ENCODE results near the gene EPGN.

Gene EPGN

DNA sequence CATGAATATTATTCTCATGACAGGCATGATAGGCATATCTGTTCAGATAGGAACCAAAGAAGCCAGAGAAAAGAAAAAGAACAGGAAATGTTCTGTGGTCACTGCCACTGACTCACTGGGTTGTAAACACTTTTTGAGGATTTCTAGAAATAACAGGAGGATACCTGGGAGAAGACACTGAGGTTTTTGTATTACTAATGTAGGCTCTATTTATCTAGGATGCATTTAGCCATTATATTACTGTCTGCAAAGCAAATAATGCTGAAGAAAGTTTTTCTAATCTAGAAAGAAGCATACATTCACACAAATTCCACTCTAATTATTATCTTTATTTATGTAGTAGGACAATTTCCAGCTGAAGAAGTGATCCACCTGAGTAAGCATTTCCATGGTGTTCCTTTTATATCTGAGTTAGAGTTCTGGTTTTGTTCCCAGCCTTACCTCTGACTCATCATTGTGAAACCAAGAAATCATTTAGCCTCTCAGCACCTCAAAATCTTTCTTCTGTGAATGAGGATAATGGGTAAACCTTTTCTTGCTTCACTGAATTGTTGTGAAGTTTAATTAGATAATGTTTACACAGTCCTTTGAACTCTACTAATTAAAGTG, 40.2 kb upstream of the EPGN start:
- no peaks in the 10 kb centered on the region for H3K79me2 ChIP-seq (ENCODE audit: insufficient read depth, low read length)
- H3K4me3 ChIP-seq (ENCODE audit: insufficient read depth, low read length, poor library complexity, severe bottlenecking) = no peak overlapping the region
- no peaks in the 10 kb centered on the region for H3F3A ChIP-seq (ENCODE audit: insufficient read depth)
- no peak overlapping the region for H3K4me2 ChIP-seq (ENCODE audit: low read depth, low read length, poor library complexity, severe bottlenecking)
- H3K9me2 ChIP-seq (replicated peaks; ENCODE audit: insufficient read depth, low read length) = no peaks in the 10 kb centered on the region
- H3K27ac ChIP-seq (ENCODE audit: low read depth, low read length) = no peak overlapping the region
- H3K36me3 ChIP-seq (ENCODE audit: low read length) = no peaks in the 10 kb centered on the region
- no peaks in the 10 kb centered on the region for H3K27me3 ChIP-seq (ENCODE audit: low read length)
- no peaks in the 10 kb centered on the region for H4K20me1 ChIP-seq (ENCODE audit: low read depth, low read length)
- H2AFZ ChIP-seq (ENCODE audit: low read depth, low read length, severe bottlenecking) = no peak overlapping the region
- no peak overlapping the region for H3K9ac ChIP-seq (ENCODE audit: low read length)
- no peaks in the 10 kb centered on the region for H3K9me3 ChIP-seq (ENCODE audit: insufficient read depth, low read length)
- no peak for TF ChIP-seq EZH2phosphoT487 (conservative IDR thresholded peaks at IDR 0.05; ENCODE audit: low read length)
- TF ChIP-seq, protein P1, sequence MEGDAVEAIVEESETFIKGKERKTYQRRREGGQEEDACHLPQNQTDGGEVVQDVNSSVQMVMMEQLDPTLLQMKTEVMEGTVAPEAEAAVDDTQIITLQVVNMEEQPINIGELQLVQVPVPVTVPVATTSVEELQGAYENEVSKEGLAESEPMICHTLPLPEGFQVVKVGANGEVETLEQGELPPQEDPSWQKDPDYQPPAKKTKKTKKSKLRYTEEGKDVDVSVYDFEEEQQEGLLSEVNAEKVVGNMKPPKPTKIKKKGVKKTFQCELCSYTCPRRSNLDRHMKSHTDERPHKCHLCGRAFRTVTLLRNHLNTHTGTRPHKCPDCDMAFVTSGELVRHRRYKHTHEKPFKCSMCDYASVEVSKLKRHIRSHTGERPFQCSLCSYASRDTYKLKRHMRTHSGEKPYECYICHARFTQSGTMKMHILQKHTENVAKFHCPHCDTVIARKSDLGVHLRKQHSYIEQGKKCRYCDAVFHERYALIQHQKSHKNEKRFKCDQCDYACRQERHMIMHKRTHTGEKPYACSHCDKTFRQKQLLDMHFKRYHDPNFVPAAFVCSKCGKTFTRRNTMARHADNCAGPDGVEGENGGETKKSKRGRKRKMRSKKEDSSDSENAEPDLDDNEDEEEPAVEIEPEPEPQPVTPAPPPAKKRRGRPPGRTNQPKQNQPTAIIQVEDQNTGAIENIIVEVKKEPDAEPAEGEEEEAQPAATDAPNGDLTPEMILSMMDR (IDR thresholded peaks at IDR 0.05; ENCODE audit: insufficient read depth, low read length, poor library complexity, severe bottlenecking) = no peak

DNA sequence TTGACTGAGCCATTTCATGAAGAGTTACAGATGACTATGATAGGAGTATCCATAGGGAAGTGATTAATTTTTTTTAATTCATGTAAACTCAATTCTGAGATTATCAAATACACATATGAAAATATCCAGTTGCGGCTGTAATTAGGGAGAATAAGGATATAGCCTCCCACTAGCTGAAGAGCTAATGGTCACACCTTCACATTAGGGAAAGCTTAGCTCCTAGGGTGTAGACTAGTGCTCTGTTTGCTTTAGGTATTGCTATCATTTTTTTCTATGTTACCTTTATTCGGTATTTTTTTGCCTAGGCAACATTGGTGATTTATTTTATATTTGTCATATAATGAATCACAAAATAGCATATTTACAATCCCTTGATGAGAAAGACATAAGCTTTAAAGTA, 39.6 kb upstream of the EPGN start:
- no peaks in the 10 kb centered on the region for H3K27me3 ChIP-seq (ENCODE audit: low read length)
- H3K9me3 ChIP-seq (ENCODE audit: insufficient read depth, low read length) = no peaks in the 10 kb centered on the region
- no peak overlapping the region for H3K27ac ChIP-seq (ENCODE audit: low read depth, low read length)
- H3K79me2 ChIP-seq (ENCODE audit: insufficient read depth, low read length) = no peaks in the 10 kb centered on the region
- no peaks in the 10 kb centered on the region for H3K9me2 ChIP-seq (replicated peaks; ENCODE audit: insufficient read depth, low read length)
- H3K4me3 ChIP-seq (ENCODE audit: insufficient read depth, low read length, poor library complexity, severe bottlenecking) = no peak overlapping the region
- no peak overlapping the region for H3K4me2 ChIP-seq (ENCODE audit: low read depth, low read length, poor library complexity, severe bottlenecking)
- H2AFZ ChIP-seq (ENCODE audit: low read depth, low read length, severe bottlenecking) = no peak overlapping the region
- no peaks in the 10 kb centered on the region for H3K36me3 ChIP-seq (ENCODE audit: low read length)
- H3F3A ChIP-seq (ENCODE audit: insufficient read depth) = no peaks in the 10 kb centered on the region
- H4K20me1 ChIP-seq (ENCODE audit: low read depth, low read length) = no peaks in the 10 kb centered on the region
- TF ChIP-seq, protein P1 (IDR thresholded peaks at IDR 0.05; ENCODE audit: insufficient read depth, low read length, poor library complexity, severe bottlenecking) = no peak
- TF ChIP-seq EZH2phosphoT487 (conservative IDR thresholded peaks at IDR 0.05; ENCODE audit: low read length) = no peak
- no peak overlapping the region for H3K9ac ChIP-seq (ENCODE audit: low read length)

DNA sequence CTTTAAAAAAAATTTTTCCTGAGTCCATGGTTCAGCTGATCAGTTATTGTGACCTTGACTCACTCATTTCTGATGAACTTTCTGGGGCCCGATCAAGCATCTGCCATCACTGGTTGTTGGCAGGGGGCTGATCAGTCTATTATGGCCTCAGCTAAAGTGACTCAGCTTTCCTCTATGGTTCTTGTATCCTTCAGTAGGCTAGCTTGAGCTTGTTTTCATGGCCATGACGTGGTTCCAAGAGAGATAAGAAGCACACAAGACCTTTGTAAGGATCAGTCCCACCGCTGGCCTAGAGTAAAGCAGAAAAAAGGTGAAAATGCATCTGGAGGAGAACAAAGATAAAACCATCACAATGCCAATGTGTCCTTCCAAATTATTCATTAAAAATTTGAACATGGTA, 29.8 kb upstream of the EPGN start:
- Histone ChIP-seq H4K20me1 (ENCODE audit: low read depth, low read length) (no peaks in the 10 kb centered on the region), H3K79me2 (ENCODE audit: insufficient read depth, low read length) (no peaks in the 10 kb centered on the region), H3K36me3 (ENCODE audit: low read length) (no peaks in the 10 kb centered on the region), H3F3A (ENCODE audit: insufficient read depth) (no peaks in the 10 kb centered on the region), H3K27me3 (ENCODE audit: low read length) (no peaks in the 10 kb centered on the region), H3K9me3 (ENCODE audit: insufficient read depth, low read length) (no peaks in the 10 kb centered on the region), H2AFZ (ENCODE audit: low read depth, low read length, severe bottlenecking) (no peak overlapping the region), H3K4me2 (ENCODE audit: low read depth, low read length, poor library complexity, severe bottlenecking) (no peak overlapping the region), H3K4me3 (ENCODE audit: insufficient read depth, low read length, poor library complexity, severe bottlenecking) (no peak overlapping the region), H3K9ac (ENCODE audit: low read length) (no peak overlapping the region), H3K27ac (ENCODE audit: low read depth, low read length) (no peak overlapping the region), H3K9me2 (replicated peaks; ENCODE audit: insufficient read depth, low read length) (no peaks in the 10 kb centered on the region)
- TF ChIP-seq, protein P1 (IDR thresholded peaks at IDR 0.05; ENCODE audit: insufficient read depth, low read length, poor library complexity, severe bottlenecking) = no peak
- TF ChIP-seq EZH2phosphoT487 (conservative IDR thresholded peaks at IDR 0.05; ENCODE audit: low read length) = no peak
